ENCODE data around the gene CRACR2B.

Gene CRACR2B

DNA sequence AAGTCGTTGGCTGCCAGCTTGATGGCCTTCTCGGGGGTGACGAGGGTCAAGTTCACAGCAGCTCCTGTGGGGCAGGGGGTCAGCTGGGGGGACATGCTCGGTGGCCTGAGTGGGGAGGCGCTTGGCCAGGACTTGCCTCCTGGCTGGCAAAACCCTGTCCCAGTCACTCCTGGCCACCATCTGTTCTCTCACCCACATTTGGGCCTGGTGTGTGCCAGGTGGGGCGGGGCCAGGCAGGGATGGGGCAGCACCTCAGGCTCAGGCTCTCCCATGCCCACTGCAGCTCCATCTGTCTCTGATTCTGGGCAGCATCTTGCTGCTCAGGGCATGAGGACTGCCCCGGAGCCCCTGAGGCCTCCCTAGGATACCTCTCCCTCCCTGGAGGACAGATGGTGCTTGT lies 34.2 kb upstream of the CRACR2B start:
- TF ChIP-seq, protein P1, sequence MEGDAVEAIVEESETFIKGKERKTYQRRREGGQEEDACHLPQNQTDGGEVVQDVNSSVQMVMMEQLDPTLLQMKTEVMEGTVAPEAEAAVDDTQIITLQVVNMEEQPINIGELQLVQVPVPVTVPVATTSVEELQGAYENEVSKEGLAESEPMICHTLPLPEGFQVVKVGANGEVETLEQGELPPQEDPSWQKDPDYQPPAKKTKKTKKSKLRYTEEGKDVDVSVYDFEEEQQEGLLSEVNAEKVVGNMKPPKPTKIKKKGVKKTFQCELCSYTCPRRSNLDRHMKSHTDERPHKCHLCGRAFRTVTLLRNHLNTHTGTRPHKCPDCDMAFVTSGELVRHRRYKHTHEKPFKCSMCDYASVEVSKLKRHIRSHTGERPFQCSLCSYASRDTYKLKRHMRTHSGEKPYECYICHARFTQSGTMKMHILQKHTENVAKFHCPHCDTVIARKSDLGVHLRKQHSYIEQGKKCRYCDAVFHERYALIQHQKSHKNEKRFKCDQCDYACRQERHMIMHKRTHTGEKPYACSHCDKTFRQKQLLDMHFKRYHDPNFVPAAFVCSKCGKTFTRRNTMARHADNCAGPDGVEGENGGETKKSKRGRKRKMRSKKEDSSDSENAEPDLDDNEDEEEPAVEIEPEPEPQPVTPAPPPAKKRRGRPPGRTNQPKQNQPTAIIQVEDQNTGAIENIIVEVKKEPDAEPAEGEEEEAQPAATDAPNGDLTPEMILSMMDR (IDR thresholded peaks at IDR 0.05; ENCODE audit: low read depth, low read length): no peak

DNA sequence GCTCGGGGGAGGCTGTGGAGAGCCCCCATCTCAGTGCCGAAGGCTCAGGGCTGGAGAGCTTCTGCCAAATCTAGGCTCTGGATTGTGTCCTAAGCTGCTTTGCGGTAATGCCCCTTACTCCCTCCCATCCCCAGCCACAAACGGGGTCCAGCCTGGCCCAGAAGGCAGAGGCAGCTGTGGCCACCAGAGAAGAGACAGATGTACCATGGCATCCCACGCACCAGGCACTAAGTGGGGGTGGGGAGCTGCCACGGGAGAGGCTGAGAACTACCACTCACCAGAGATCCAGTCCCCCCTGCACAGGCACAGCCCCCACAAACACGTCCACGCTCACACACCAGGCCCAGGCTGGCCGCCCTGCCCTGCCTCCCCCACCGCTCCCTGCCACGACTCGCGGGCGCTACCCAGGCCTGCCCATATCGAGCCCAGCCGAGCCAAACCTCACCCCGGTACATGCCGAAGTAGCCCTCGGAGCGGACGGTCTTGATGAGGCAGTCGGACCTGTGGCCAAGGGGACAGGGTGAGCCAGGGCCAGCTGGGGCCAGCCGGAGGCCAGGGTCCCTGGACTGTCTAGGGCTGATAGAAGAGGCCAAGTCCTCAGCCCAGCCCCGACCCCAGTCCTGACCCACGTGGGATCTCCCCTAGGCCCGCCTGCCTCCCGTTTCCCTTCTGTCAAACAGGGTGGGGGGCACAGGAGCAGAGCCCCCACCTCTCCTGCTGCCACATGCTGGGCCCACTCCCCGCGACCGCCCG lies 33.5 kb upstream of the CRACR2B start:
- peak overlapping the region; percentile 68 for H3K4me3 ChIP-seq (ENCODE audit: low read depth, low read length)
- H3K27ac ChIP-seq: peak overlapping the region; percentile 84
- no peaks in the 10 kb centered on the region for H3K27me3 ChIP-seq (ENCODE audit: insufficient read depth, low read depth, severe bottlenecking)
- TF ChIP-seq, protein P1 (IDR thresholded peaks at IDR 0.05; ENCODE audit: low read depth, low read length): no peak
- peak; percentile 78 for DNase-seq
- H3K36me3 ChIP-seq: peaks cover 44% of the 10 kb centered on the region
- H3K9me3 ChIP-seq (ENCODE audit: severe bottlenecking): no peaks in the 10 kb centered on the region

More for the DNA sequence above, 34.2 kb upstream of the CRACR2B start:
- peak overlapping the region; percentile 3; the same call in 1 of the 2 replicates for H3K4me3 ChIP-seq (ENCODE audit: low read depth, low read length)
- DNase-seq: no peak
- peak overlapping the region; percentile 84 for H3K27ac ChIP-seq
- no peaks in the 10 kb centered on the region for H3K9me3 ChIP-seq (ENCODE audit: severe bottlenecking)
- no peaks in the 10 kb centered on the region for H3K27me3 ChIP-seq (ENCODE audit: insufficient read depth, low read depth, severe bottlenecking)
- H3K36me3 ChIP-seq: peaks cover 37% of the 10 kb centered on the region

DNA sequence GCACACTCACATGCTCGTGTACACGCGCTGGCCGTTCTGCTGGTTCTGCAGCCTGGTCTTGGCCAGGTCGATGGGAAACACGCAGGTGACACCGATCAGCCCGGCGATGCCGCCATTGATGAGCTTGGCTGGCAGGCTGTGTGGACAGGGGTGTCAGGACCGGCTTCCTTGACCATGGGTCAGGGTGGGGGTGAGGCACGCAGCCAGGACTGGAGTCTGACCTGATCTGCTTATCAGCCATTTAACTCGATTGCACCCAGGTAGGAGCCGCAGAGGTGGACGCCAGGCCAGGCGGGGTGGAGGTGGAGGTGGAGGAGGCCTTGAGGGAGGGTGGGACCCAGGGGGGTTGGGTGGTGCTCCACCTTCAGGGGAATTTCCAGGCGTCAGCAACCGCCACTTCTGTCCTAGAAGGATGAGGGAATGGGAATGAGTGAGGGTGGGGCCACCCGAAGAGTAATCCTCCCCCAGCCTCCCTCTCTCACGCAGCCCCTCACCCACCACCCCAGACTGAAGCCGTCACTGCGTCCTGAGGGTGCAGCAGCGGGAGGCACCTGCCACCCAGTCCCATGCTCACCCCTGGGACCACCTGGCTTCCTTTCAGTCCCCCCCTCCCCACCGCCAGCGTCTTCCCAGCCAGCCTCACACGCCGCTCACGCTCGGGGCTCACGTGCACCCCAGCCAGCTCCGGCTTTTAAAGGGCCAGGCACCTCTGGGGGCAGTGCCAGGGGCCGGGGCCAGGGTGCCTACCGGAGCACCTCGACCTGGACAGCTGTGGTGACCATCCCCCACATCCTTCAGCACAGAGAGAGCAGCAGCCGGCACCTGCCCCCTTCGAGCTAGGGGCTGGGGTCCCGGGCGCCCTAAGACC lies 32.7 kb upstream of the CRACR2B start:
- Histone ChIP-seq H3K27ac (peak overlapping the region; percentile 84), H3K27me3 (ENCODE audit: insufficient read depth, low read depth, severe bottlenecking) (no peaks in the 10 kb centered on the region), H3K4me3 (ENCODE audit: low read depth, low read length) (peak overlapping the region; percentile 68), H3K9me3 (ENCODE audit: severe bottlenecking) (no peaks in the 10 kb centered on the region), H3K36me3 (peaks cover 52% of the 10 kb centered on the region)
- TF ChIP-seq, protein P1 (IDR thresholded peaks at IDR 0.05; ENCODE audit: low read depth, low read length): no peak
- DNase-seq: peak; percentile 60

DNA sequence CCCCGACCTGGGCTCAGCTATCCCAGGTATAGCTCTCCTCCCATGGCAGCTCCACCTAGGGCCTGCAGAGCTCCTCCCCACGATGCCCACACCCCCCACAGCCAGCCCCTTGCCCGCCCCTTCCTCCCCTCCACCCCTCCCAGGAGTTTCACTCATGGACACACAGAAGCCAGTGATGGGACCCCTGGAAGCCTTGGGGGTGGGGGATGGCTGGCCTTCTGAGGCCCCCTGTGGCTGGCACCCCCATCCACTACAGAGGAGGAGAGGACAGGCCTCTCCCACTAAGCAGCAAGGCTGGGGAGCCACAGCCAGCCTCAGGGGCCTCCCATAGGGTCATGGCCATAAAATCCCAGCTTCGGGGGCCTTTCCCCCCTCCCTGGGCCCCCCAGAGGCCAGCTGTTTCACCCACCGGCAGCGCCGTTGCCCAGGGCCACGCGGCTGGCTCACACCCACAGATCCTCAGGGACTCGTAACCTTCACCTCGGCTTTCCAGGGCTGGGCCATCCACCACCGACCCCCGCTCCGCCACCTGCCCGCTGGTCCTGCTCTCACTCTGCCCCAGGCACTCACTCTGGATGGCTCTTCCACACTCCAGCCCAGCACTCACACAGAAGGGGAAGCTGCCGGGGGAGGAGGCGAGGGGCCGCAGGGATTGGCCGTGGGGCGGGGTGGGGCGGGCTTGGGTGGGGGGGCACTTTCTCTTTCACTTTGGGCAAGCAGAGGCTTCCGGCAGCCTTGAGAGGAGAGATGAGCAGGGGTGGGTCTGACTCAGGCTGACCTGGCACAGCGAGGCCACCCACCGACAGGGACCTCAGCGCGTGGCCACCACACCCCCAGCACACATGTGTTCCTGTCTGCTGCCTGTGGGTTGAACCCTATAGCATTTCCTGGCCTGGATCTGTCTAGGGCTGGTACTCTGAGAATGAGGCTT lies 31.8 kb upstream of the CRACR2B start:
- no peaks in the 10 kb centered on the region for H3K9me3 ChIP-seq (ENCODE audit: severe bottlenecking)
- H3K27me3 ChIP-seq (ENCODE audit: insufficient read depth, low read depth, severe bottlenecking): no peaks in the 10 kb centered on the region
- TF ChIP-seq, protein P1 (IDR thresholded peaks at IDR 0.05; ENCODE audit: low read depth, low read length): no peak
- H3K27ac ChIP-seq: peak overlapping the region; percentile 97
- peak; percentile 69 for DNase-seq
- peaks cover 56% of the 10 kb centered on the region for H3K36me3 ChIP-seq
- H3K4me3 ChIP-seq (ENCODE audit: low read depth, low read length): peak overlapping the region; percentile 68

DNA sequence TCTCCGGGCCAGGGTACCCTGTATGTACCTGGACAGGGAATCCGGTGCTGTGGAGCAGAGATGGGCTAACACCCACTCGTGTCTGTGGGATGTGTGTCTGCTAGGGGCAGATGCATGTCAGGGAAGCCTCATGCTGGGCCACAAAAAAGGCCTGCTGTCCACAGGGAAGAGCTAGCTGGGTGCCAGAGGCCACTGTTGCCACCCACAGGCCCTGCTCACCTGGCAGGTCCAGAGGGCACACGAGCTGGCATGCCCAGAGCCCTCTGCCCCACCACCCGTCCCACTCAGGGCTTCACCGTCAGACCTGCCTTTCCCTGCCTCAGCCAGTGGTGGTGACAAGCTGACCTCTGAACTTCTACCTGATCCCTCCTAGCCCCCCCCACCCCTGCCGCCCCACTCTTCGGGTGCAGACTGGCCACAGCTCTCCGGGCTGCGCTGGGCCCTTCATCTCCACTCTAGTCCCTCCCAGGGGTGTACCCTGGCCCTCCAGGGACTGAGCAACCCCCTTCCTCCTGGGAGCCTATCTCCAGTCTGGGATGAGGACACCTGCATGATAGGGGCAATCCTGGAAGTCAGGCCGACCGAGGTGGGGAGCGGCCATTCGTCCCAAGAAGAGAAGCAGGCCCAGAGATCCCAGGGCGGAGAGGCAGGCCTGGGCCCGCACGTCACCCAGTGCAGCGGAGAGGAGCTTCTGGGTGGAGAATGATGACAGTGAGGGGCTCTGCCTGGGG lies 31.0 kb upstream of the CRACR2B start:
- TF ChIP-seq, protein P1 (IDR thresholded peaks at IDR 0.05; ENCODE audit: low read depth, low read length): no peak
- H3K36me3 ChIP-seq: peaks cover 54% of the 10 kb centered on the region
- no peak for DNase-seq

More for the DNA sequence above, 31.0 kb upstream of the CRACR2B start:
- no peaks in the 10 kb centered on the region for H3K27me3 ChIP-seq (ENCODE audit: insufficient read depth, low read depth, severe bottlenecking)
- peak overlapping the region; percentile 68 for H3K4me3 ChIP-seq (ENCODE audit: low read depth, low read length)
- H3K27ac ChIP-seq: peak overlapping the region; percentile 97
- no peaks in the 10 kb centered on the region for H3K9me3 ChIP-seq (ENCODE audit: severe bottlenecking)

All from WERI-Rb-1 (cell line).